NCI-H748 (cell line): Measurements from ENCODE around the gene RSPO1.
"Not testable (repeated sequence)": the region's sequence is repeated elsewhere in the genome, so short reads cannot be mapped to it uniquely, and the experiment has no call there.

Experiments
- DNase-seq: peaks from one replicate; lab custom pipeline; 2025; ENCODE audit not compliant: unreplicated experiment; lab: John Stamatoyannopoulos, UW

The RSPO1 gene

DNA sequence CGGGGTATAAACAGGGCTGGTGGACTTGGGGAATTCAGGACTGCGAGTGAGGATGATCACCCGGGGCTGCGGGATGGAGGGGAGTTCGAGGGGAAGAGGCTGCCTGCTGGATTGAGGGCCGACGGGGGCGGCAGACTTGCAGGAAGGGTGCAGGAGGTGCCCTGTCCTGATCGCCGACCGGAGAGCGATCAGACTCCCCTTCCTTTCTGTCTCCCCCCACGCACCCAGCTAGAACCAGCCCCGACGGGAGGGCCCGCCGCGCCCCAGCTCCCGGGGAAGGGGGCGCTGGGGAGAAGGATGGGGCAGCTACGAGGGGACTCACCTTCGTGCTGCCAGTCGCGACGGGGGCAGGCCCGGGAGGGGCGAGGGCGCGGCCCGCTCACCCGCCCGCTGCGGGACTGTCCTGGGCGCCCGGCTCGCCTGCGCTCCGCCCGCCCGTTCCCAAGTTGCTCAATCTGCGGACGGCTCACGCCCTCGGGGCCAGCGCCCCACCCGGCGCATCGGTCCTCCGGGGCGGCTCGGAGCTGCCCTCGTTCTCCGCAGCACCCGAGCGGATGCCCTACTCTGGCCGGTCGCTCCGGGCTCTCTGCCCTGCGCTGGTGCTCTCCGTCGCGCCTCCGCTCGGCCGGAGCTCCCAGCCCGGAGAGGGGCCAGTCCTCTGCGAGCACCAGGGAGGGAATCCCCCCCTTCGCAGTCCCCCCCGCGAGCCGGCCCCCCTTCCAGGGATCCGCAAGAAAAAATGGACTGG is at the start of gene RSPO1:
RSPO1 (minus strand) TSS at position 649 of the 748 bp plus-strand sequence. CDS start 5,231 bp downstream, outside the sequence.
- peak; percentile 4 for DNase-seq

GRCh38 chr1:37684182-37684581 is 49.5 kb upstream of the RSPO1 start:
- not testable (repeated sequence) for DNase-seq

GRCh38 chr1:37682334-37682987 is 47.8 kb upstream of the RSPO1 start:
- peak; percentile 40 for DNase-seq

GRCh38 chr1:37680933-37681332 is 46.2 kb upstream of the RSPO1 start:
- DNase-seq, result no peak

GRCh38 chr1:37677808-37678207 is 43.1 kb upstream of the RSPO1 start:
- no peak for DNase-seq

DNA sequence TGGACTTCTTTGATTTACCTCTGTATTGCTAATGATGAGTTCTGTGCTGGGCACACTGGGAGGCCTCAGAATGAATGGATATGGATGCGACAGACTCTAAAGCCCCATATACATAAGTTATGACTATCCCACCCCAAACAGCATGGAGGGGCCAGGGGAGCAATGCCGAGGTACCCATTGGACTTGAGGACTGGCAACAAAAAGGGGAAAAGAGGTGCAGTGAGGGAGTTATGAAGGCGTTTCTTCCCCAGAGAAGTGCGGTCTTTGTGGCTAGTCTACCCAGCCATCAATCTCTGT is 42.4 kb upstream of the RSPO1 start:
- no peak for DNase-seq

- DNase-seq, result no peak
Measured at GRCh38 chr1:37676281-37677142, 41.8 kb upstream of the RSPO1 start.

DNA sequence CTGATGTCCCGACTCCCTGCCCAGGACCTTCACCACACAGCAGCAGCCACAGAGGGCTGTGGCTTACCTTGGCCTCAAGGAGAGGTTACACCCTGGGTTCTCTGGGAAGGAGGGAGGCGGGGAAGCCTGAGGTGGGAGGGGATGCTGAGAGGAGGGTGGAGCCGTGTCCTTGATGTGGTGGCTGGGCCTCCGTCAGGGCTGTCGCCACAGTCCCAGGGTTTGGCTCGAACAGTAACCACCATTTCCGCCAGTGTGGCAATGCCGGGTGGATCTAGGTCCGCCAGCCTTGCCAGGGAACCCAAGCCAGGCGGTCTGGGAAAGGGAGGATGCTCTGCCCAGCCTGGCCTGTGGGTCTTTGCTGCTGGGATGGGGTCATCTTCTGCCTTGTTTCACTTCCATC is 39.2 kb upstream of the RSPO1 start:
- DNase-seq, result no peak

- DNase-seq, result no peak
Measured at GRCh38 chr1:37672136-37672870, 37.6 kb upstream of the RSPO1 start.

- DNase-seq, result no peak
Measured at GRCh38 chr1:37671261-37671660, 36.6 kb upstream of the RSPO1 start.

GRCh38 chr1:37670133-37670532 is 35.4 kb upstream of the RSPO1 start:
- no peak for DNase-seq

DNA sequence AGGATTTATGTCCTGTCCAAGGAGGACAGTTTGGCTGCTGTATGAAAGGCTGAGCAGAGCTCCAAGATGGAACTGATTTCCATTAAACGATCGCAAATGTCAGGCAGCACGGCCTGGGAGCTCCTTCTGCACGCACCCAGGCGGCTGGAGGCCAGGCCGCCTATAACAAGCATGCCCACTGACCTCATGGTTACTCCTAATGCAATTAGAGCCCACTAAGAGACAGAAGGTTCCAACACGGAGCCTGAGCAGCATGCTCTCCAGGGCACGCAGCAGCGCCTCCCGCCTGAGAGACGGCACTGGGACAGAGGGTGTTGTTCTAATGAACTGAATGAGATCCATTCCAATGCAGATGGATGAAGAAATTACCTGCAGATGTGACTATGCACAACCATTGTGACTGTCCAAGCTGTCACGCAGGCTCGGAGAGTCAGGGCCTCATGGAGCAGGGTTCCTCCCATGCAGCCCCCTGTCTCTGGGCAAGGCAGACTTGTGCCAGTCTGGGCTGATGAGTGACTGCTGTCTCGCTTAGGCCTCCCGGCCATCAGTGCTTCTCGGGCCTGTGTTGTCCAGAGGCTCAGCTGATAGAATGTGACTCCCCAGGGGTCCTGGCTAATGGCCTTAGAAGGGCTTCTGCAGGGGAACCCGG is 32.5 kb upstream of the RSPO1 start:
- no peak for DNase-seq

GRCh38 chr1:37666241-37666867 is 31.7 kb upstream of the RSPO1 start:
- no peak for DNase-seq

DNA sequence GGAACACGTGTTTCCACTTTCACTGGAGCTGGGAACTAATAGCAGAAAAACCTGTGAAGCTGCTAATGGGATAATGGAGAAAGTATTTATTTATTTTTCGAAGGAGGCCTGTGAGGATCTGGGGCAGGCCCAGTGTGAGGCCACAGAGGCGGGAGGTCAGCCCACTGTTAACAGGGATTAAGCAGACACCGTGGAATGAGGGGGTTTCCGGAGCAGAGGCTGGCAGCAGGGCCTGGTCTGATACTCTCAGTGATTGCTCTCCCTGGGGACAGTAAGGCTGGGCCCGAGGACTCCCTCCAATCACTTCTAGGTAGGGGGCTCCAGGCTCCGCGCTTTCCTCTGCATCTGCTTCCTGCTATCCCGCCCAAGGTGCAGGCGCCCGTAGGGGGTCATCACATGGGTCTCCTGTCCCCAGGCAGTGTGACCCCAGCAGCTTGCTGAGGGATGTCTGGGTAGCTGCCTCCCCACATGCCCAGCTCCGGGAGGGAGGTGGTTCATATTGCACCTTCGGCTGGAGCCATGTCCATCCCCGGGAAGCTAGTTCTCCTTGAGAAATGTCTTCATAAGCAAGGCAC is 28.8 kb upstream of the RSPO1 start:
- no peak for DNase-seq

DNA sequence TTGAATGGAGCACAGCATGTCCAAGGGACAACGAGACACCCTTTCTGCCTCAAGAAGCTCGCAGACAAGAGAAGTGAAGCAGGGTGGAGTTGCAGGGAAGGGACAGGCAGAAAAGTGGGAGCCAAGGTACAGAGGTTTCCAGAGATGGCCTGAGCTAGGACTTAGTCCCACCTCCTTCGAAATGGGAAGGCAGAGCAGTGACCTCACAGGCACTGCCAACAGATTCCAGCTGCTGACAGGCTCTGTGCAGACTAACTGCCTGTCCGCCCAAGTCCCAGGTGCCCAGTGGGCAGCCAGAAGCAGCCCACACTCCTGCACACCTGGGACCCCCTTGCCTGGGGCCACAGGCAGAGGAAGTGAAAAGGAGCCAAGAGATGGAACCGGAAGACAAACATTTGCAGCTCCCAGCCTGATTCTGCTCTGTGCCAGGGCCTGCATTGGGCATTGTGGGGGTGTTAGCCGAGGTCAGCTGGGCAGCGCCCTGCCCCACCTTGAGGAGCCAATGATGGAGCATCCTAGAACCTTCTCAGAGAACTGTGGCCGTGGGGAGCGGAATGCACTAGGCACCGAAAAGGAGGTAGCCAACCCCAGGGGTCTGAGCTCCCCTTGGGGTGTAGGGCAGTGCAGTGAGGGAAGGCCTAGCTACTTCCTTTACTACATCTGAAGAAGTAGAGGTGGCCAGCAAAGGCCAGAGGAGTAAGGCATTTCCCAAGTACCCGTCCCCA is 27.5 kb upstream of the RSPO1 start:
- no peak for DNase-seq

DNA sequence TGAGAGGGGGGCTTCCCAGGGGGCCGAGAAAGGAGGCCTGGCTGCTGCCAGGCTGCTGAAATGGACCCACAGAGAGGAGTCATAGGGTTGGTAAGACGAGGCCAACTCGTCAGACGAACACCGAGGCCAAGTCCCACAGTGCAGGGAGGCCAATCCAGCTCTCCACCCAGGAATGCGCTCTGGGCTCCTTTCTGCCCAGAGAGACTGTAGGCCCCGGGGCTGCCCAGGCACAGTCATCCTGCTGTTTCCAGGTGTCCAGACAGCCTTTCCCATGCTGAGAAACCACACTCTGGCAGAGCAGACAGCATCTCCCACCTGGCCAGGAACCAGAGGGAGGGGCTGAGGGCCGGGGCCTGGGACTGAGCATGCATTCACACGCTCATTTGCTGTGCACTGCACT is 26.7 kb upstream of the RSPO1 start:
- DNase-seq, result no peak

- no peak for DNase-seq
Measured at GRCh38 chr1:37660664-37661063, 26.0 kb upstream of the RSPO1 start.

- DNase-seq, result no peak
Measured at GRCh38 chr1:37658486-37658885, 23.8 kb upstream of the RSPO1 start.
